Neural cell (in vitro differentiated cells): ENCODE measurements around the gene ATP8B3. TPM values are rescaled to one million over a fixed set of nuclear protein-coding genes. Genes with fewer than 3 reads are reported as not detected.

ENCODE experiments used
- H2AFZ ChIP-seq: fragments of 200-600, 300-800 bp; sonication (generic), shearing (Covaris generic); 2 replicates; pipeline ENCODE4 v1.6.0; 2014; ENCODE audit warnings: low read depth, mild to moderate bottlenecking, antibody characterized with exemption, low read length, moderate library complexity
- H3F3A ChIP-seq: fragments of 200-600 bp; shearing (Covaris generic); 2 replicates; pipeline ENCODE4 v1.6.1; 2016; ENCODE audit warnings: mild to moderate bottlenecking, moderate library complexity, mixed read lengths, antibody characterized with exemption, low read length; ENCODE audit not compliant: insufficient read depth, poor library complexity, severe bottlenecking
- H3K27ac ChIP-seq: fragments of 200-600, 300-800 bp; sonication (generic), shearing (Covaris generic); 2 replicates; pipeline ENCODE4 v1.5.1; 2014; ENCODE audit warnings: mild to moderate bottlenecking, low read length, moderate library complexity
- H3K27me3 ChIP-seq: fragments of 300-800, 200-600 bp; sonication (generic), shearing (Covaris generic); 2 replicates; pipeline ENCODE4 v1.6.0; 2014; ENCODE audit warnings: mild to moderate bottlenecking, low read depth, low read length, moderate library complexity; ENCODE audit not compliant: insufficient read depth
- H3K36me3 ChIP-seq: fragments of 300-800, 200-600 bp; sonication (generic), shearing (Covaris generic); 2 replicates; pipeline ENCODE4 v1.5.1; 2014; ENCODE audit warnings: mild to moderate bottlenecking, antibody characterized with exemption, low read length, moderate library complexity; ENCODE audit not compliant: insufficient read depth
- H3K4me2 ChIP-seq: fragments of 300-800, 200-600 bp; sonication (generic), shearing (Covaris generic); 2 replicates; pipeline ENCODE4 v1.6.0; 2014; ENCODE audit warnings: mild to moderate bottlenecking, low read length
- H3K4me3 ChIP-seq: fragments of 300-800, 200-600 bp; sonication (generic), shearing (Covaris generic); 2 replicates; pipeline ENCODE4 v1.5.1; 2014; ENCODE audit warnings: mild to moderate bottlenecking, low read length, moderate library complexity
- H3K79me2 ChIP-seq: fragments of 200-600 bp; shearing (Covaris generic); replicated peaks from 2 replicates; pipeline ENCODE4 v1.6.0; 2014; ENCODE audit warnings: mild to moderate bottlenecking, low read length, moderate library complexity; ENCODE audit not compliant: insufficient read depth
- H3K9ac ChIP-seq: fragments of 300-800, 200-600 bp; sonication (generic), shearing (Covaris generic); 2 replicates; pipeline ENCODE4 v1.6.1; 2016; ENCODE audit warnings: mild to moderate bottlenecking, low read length, mixed read lengths
- H3K9me2 ChIP-seq: fragments of 200-600 bp; shearing (Covaris generic); 2 replicates; pipeline ENCODE4 v1.6.1; 2016; ENCODE audit warnings: mild to moderate bottlenecking, low read length, mixed read lengths; ENCODE audit not compliant: insufficient read depth
- H3K9me3 ChIP-seq: fragments of 200-600, 300-800 bp; sonication (generic), shearing (Covaris generic); 2 replicates; pipeline ENCODE4 v1.6.1; 2016; ENCODE audit warnings: mild to moderate bottlenecking, mixed run types, low read length, moderate library complexity, mixed read lengths
- H4K20me1 ChIP-seq: fragments of 200-600 bp; shearing (Covaris generic); 2 replicates; pipeline ENCODE4 v1.6.1; 2016; ENCODE audit warnings: mild to moderate bottlenecking, mixed run types; ENCODE audit not compliant: insufficient read depth
- CTCF ChIP-seq: fragments of 450-650 bp; IDR thresholded peaks from 2 replicates; pipeline ENCODE4 v1.5.1; 2014; ENCODE audit warnings: antibody characterized with exemption, mild to moderate bottlenecking, moderate library complexity; ENCODE audit not compliant: poor library complexity, severe bottlenecking
- EP300 ChIP-seq: fragments of 450-650 bp; conservative IDR thresholded peaks from 2 replicates; pipeline ENCODE4 v1.6.1; 2014; ENCODE audit warnings: antibody characterized with exemption, mild to moderate bottlenecking, moderate library complexity; ENCODE audit not compliant: poor library complexity, severe bottlenecking
- EZH2 ChIP-seq: fragments of 200-600, 300-800 bp; shearing (Covaris generic), sonication (generic); IDR thresholded peaks from 2 replicates; pipeline ENCODE4 v1.6.1; 2014; ENCODE audit warnings: antibody characterized with exemption, low read length, borderline replicate concordance, mild to moderate bottlenecking; ENCODE audit not compliant: insufficient read depth, poor library complexity, severe bottlenecking
- MXI1 ChIP-seq: fragments of 450-650 bp; conservative IDR thresholded peaks from 2 replicates; pipeline ENCODE4 v1.6.1; 2014; ENCODE audit warnings: antibody characterized with exemption, mild to moderate bottlenecking; ENCODE audit not compliant: poor library complexity, severe bottlenecking
- POLR2AphosphoS5 ChIP-seq: IDR thresholded peaks from 2 replicates; pipeline ENCODE4 v1.6.1; 2012
- RAD21 ChIP-seq: fragments of 450-650 bp; conservative IDR thresholded peaks from 2 replicates; pipeline ENCODE4 v1.6.1; 2014; ENCODE audit warnings: antibody characterized with exemption, mild to moderate bottlenecking, moderate library complexity
- REST ChIP-seq: IDR thresholded peaks from 2 replicates; pipeline ENCODE4 v1.6.1; 2012; ENCODE audit warnings: borderline replicate concordance
- SMC3 ChIP-seq: fragments of 450-650 bp; conservative IDR thresholded peaks from 2 replicates; pipeline ENCODE4 v1.6.1; 2014; ENCODE audit warnings: antibody characterized with exemption, mild to moderate bottlenecking, moderate library complexity; ENCODE audit not compliant: poor library complexity
- TAF1 ChIP-seq: IDR thresholded peaks from 2 replicates; pipeline ENCODE4 v1.6.1; 2012; ENCODE audit warnings: low read depth
- polyA plus RNA-seq: library from polyadenylated mRNA; depleted of rRNA; stranded (reverse); fragments of >200 nt; gene quantifications from 2 replicates; pipeline ENCODE4 v1.2.3, GENCODE V29; 2014

The ATP8B3 gene
- polyA plus RNA-seq, 1 donor from 2014 or later, result 1.5 TPM

GRCh38 chr19:1815605-1816529 is 3.8 kb upstream of the ATP8B3 start:
- no peak overlapping the region for H2AFZ ChIP-seq
- no peak overlapping the region for H3K9ac ChIP-seq
- no peak overlapping the region for H3K27ac ChIP-seq
- no peaks in the 10 kb centered on the region for H3K36me3 ChIP-seq
- no peaks in the 10 kb centered on the region for H3K9me2 ChIP-seq
- H3K79me2 ChIP-seq, result no peaks in the 10 kb centered on the region
- H3K9me3 ChIP-seq, result no peaks in the 10 kb centered on the region
- H3F3A ChIP-seq, result no peaks in the 10 kb centered on the region
- TF ChIP-seq POLR2AphosphoS5 (no peak), EP300 (no peak), TAF1 (no peak), SMC3 (no peak), EZH2 (no peak), RAD21 (no peak), REST (no peak), MXI1 (no peak), CTCF (no peak)
- no peaks in the 10 kb centered on the region for H4K20me1 ChIP-seq
- H3K4me2 ChIP-seq, result no peak overlapping the region
- H3K4me3 ChIP-seq, result no peak overlapping the region
- H3K27me3 ChIP-seq, result no peaks in the 10 kb centered on the region

- Histone ChIP-seq H3K9ac (no peak overlapping the region), H3K27ac (no peak overlapping the region), H3K27me3 (no peaks in the 10 kb centered on the region), H3K9me3 (no peaks in the 10 kb centered on the region), H3F3A (no peaks in the 10 kb centered on the region), H3K4me2 (no peak overlapping the region), H3K36me3 (no peaks in the 10 kb centered on the region), H2AFZ (no peak overlapping the region), H3K4me3 (no peak overlapping the region), H3K79me2 (no peaks in the 10 kb centered on the region), H3K9me2 (no peaks in the 10 kb centered on the region), H4K20me1 (no peaks in the 10 kb centered on the region)
- TF ChIP-seq EZH2 (no peak), POLR2AphosphoS5 (no peak), CTCF (no peak), SMC3 (no peak), TAF1 (no peak), REST (no peak), MXI1 (no peak), RAD21 (no peak)
These were observed 2.9 kb upstream of the ATP8B3 start for GRCh38 chr19:1814833-1815604.
